Measurements from ENCODE around the gene POLR2E.

The POLR2E gene

DNA sequence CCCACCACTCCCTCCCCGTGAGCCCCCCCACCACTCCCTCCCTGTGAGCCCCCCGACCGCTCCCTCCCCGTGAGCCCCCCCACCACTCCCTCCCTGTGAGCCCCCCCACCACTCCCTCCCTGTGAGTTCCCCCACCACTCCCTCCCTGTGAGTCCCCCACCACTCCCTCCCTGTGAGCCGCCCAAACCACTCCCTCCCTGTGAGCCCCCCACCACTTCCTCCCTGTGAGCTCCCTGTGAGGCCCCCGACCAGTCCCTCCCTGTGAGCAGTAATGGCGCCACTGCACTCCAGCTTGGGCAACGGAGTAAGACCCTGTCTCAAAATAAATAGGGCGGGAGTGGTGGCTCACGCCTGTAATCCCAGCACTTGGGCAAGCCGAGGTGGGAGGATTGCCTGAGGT is 45.4 kb downstream of the POLR2E start:
- DNase-seq (ENCODE audit: low read depth, low spot score): no peak

DNA sequence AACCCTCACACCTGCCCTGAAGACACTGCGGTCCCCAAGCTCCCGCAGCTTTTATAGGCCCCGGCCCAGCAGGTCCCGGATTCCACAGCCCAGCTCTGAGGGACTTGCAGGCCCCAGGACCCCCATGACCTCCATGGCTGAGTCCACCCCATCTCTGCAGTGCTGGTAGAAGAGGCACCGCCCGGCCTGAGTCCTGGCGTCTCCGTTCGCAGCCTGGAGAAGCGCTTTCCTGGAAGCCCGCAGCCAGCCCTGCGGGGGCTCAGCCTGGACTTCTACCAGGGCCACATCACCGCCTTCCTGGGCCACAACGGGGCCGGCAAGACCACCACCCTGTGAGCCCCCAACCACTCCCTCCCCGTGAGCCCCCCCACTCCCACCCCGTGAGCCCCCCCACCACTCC is 46.1 kb downstream of the POLR2E start:
- no peak for DNase-seq (ENCODE audit: low read depth, low spot score)

DNA sequence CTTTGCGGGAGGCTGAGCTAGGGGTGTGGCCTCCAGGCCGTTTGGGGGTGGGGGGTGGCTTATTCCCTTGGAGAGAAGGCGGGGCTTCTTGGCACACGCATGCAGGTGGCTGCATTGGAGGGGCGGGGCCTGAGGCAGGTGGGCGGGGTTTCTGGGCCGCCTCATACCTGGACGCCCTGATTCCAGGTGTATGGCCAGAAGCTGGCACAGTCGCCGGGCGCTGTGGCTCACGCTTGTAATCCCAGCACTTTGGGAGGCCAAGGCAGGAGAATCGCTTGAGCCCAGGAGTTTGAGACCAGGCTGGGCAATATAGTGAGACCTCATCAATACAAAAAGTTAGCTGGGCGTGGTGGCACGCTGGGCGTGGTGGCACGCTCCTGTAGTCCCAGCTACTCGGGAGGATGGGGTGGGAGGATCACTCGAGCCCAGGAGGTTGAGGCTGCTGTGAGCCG is 47.5 kb downstream of the POLR2E start:
- DNase-seq (ENCODE audit: low read depth, low spot score): no peak

GRCh38 chr19:1046836-1047695 is 48.1 kb downstream of the POLR2E start:
- DNase-seq (ENCODE audit: low read depth, low spot score): no peak

GRCh38 chr19:1046117-1046626 is 49.0 kb downstream of the POLR2E start:
- no peak for DNase-seq (ENCODE audit: low read depth, low spot score)

DNA sequence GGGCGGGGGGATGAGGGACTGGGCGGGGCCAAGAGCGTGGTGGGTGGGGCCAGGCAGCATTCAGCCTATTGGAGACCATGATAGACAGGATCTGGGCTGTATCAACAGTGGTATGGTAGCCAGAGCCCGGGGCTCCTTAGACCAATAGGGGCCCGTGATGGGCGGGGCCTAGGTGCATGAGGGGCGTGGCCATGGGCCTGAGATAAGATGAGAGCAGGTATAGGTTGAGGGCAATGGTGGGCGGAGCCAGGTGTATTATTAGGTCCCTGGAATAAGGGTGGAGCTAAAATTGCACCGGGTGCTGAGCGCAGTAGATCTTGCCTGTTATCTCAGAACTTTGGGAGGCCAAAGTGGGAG is 50.0 kb downstream of the POLR2E start:
- no peak for DNase-seq (ENCODE audit: low read depth, low spot score)

DNA sequence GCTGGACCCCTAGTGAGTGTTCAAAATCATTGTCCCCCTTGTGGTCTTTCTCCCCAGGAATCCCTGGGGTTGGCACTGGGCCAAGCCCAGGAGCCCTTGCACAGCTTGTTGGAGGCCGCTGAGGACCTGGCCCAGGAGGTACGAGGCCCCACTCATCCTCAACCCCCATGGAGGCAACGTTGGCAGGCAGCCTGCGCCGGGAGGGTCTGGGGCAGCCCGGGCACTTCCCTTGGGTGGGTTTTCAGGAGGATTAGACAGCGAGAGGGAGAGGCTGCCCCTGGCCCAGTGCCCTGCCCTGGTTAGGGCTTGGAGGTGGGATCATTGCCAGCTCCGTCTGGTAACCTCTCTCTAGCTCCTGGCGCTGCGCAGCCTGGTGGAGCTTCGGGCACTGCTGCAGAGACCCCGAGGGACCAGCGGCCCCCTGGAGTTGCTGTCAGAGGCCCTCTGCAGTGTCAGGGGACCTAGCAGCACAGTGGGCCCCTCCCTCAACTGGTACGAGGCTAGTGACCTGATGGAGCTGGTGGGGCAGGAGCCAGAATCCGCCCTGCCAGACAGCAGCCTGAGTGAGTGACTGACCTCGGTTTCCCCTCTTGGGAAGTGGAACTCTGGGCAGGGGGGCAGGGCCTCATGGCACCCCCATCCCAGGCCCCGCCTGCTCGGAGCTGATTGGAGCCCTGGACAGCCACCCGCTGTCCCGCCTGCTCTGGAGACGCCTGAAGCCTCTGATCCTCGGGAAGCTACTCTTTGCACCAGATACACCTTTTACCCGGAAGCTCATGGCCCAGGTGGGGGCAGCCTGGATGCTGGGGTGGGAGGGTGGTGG is 52.3 kb downstream of the POLR2E start:
- DNase-seq (ENCODE audit: low read depth, low spot score): no peak

DNA sequence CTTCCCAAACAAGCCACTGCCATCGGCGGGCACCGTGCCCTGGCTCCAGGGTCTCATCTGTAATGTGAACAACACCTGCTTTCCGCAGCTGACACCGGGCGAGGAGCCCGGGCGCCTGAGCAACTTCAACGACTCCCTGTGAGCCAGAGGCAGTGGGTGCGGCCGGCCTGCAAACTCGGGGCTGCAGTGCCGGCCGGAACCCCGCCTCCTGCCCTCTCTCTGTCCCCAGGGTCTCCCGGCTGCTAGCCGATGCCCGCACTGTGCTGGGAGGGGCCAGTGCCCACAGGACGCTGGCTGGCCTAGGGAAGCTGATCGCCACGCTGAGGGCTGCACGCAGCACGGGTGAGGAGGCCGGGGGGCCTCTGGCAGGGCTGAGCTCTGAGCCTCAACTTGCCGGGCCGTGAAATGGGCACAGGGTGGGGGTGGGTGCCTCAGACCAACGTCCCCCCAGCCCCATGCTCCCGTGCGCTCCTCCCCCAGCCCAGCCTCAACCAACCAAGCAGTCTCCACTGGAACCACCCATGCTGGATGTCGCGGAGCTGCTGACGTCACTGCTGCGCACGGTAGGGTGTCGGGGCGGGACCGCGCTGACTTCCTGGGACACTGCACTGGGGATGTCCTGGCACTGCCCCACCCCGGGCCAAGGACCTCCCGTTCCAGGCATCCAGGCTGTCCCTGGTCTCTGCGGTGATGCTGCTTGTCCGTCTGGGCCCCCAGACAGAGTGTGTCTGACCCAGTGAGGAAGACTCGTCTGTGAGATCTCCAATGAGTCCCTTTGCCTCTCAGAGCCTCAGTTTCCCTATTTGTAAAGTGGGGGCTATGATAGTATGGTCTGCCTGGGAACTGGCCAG is 53.1 kb downstream of the POLR2E start:
- DNase-seq (ENCODE audit: low read depth, low spot score): no peak

- no peak for DNase-seq (ENCODE audit: low read depth, low spot score)
These were observed 53.8 kb downstream of the POLR2E start for GRCh38 chr19:1041272-1041834.

- DNase-seq (ENCODE audit: low read depth, low spot score): peak; percentile 72
These were observed 54.5 kb downstream of the POLR2E start for GRCh38 chr19:1040476-1041271.

GRCh38 chr19:1039646-1040475 is 55.3 kb downstream of the POLR2E start, which contains the start of gene ABCA7:
Gene ABCA7, plus strand, starts transcription at chr19:1040107. Its CDS starts 1,255 bp downstream, at chr19:1041362.
- peak; percentile 98 for DNase-seq (ENCODE audit: low read depth, low spot score)

- no peak for DNase-seq (ENCODE audit: low read depth, low spot score)
These were observed 56.1 kb downstream of the POLR2E start for GRCh38 chr19:1038978-1039645.

GRCh38 chr19:1037621-1038064 is 57.5 kb downstream of the POLR2E start:
- DNase-seq (ENCODE audit: low read depth, low spot score): no peak

Measured in activated naive CD8-positive, alpha-beta T cell treated with anti-CD3 and anti-CD28 coated beads, Interleukin-2, amount 50 U/mL, for 16 hours (primary cell).